GM19438 (cell line): Measurements from ENCODE around the gene MYADML2.
"Not testable (repeated sequence)": the region's sequence is repeated elsewhere in the genome, so short reads cannot be mapped to it uniquely, and the experiment has no call there.

Source experiments
- ATAC-seq: cut with Tn5 transposase; IDR thresholded peaks from one replicate; pipeline ENCODE4 v1.9.1; 2021; ENCODE audit warnings: low read depth; ENCODE audit not compliant: unreplicated experiment

MYADML2 gene

GRCh38 chr17:81959362-81960129 is 12.5 kb upstream of the MYADML2 start:
- ATAC-seq, result no peak

DNA sequence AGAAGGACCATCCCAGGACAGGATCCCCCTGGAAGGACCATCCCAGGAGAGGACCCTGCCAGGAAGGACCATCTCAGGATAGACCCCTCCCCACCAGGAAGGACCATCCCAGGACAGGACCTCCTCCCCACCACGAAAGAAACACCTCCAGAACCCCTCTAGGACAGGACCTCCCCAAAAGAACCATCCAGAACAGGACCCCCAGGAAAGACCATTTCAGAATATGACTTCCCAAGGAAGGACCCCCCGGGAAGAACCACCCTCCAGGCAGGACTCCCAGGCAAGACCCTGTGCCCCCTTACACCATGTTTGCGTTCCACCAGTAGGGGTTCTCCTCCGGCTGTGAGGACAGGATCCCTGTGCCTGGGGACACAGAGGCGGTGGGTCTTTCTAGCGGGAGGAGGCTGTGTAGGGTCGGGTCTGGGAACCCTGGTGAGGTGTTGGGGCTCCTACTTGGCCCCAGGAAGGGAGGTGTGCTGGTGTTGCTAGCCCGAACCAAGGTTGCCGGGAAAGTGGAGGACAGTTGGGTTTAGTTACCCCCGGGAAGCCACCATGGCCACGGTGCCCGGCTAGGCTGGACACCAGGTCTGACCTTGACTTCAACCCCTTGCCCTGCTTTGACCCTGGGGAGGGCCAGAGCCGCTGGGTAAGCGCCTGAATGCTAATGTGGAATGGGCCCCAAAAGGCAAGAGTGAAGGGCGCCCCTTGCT is 11.8 kb upstream of the MYADML2 start:
- ATAC-seq, result no peak

DNA sequence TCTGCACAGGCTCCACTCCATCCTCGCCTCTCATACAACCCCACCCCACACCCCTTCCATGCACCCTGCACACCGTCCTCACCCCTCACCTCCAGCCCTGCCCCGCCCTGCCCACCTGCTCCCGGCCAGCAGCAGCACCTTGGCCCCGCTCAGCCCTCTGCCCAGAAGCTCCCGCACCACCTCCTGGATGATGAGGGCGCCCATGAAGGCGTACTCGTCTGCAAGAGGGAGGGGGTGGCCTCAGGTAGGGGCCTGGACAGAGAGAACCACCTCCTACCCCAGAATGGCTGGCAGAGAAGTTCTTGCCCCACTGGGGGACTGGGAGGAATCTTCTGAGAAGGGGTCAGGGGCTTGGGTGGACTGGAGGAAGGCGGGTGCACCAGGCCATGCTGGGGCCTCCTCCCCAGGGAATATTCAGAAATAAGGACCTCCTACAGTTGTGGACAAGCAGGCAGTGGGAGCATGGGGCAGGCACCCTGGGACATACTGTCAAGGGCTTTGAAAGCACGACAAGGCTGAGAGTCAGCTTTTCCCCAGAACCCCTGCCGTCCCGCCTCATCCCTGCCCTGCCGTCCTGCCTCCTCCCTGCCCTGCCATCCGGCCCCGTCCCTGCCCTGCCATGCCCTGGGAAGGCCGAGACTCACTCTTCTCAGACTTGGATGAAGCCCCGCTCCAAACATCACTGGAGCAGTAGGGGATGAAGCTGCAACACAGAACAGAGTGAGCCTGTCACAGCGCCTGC is 10.8 kb upstream of the MYADML2 start:
- no peak for ATAC-seq

DNA sequence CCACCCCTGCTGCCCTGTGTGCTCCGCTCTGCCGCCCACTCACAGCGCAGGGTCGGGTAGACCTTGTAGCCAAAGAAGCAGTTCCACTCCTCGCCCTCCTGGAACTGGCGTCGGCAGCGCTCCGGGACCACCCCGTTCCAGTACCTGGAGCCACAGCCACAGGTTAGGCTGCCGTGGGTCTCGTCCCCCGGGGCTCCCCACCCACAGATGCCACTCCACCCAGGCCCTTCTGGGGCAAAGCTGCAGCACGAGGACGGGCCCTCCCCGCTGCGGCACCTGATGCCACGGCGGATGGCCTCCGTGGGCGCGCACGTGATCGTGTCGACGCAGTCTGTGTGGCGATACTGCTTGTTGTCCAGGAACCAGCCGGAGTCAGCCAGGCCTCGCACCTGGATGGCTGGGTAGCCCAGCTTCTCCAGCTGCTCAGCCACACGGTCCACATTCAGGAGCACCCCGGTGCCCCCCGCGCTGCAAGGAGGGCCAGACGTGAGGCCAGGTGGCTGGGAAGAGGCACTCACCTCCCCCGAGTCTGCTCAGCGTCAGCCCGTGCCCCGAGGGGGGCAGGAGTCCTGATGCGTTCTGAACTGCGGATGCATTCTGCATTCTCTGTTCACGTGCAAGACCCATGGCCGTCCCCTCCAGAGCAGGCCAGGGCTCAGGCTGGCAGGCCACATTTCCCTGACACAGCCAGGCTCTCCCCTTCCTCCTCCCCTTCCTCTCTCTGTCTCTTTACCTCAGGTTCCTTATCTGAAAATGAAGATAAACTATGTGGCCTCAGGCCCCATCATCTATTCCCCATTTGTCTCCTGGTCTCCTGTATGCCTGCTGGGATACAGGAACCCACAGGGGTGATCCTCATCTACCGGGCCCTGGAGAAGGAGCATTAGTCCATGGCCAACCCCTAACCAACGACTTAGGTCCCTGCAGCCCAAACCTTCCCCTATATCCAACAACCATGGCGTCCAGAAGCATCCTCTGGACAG is 9.9 kb upstream of the MYADML2 start:
- no peak for ATAC-seq

- no peak for ATAC-seq
These were observed 8.9 kb upstream of the MYADML2 start for GRCh38 chr17:81955756-81956544.

GRCh38 chr17:81955058-81955681 is 8.1 kb upstream of the MYADML2 start:
- ATAC-seq, result no peak

DNA sequence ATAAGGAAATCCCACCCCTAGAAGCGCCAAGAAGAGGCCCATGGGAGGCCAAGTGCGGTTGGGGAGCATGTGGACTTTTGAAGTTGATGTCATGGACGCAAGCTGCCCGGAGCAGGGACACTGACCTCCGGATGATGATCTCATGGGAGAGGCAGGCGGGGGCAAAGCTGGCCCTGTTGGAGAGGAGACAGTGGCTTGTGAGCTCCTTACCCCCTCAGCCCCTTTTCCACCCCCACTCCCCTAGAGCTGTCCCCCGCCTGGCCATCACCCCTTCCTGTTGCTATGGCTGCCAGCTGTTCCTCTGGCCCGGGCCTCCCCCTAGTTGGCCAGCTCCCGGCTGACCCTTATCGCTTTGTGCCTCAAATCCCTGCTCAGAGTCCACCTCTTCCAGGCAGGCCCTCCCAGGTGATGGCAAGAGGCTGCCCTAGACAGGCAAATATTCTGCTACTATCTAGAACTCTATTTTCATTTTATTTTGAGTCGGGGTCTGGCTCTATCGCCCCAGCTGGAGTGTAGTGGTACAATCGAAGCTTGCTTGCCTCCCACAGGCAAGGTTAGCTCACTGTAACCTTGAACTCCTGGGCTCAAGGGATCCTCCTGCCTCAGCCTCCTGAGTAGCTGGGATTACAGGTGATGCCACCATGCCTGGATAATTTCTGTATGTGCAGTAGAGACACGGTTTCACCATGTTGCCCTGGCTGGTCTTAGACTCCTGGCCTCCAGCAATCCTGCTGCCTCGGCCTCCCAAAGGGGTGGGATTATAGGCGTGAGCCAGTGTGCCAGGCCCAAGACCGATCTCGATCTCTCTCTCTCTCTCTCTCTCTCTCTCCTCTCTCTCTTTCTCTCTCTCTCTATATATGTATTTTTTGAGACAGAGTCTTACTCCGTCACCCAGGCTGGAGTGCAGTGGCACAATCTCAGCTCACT is 7.4 kb upstream of the MYADML2 start:
- no peak for ATAC-seq

GRCh38 chr17:81953443-81953842 is 6.4 kb upstream of the MYADML2 start:
- not testable (repeated sequence) for ATAC-seq

DNA sequence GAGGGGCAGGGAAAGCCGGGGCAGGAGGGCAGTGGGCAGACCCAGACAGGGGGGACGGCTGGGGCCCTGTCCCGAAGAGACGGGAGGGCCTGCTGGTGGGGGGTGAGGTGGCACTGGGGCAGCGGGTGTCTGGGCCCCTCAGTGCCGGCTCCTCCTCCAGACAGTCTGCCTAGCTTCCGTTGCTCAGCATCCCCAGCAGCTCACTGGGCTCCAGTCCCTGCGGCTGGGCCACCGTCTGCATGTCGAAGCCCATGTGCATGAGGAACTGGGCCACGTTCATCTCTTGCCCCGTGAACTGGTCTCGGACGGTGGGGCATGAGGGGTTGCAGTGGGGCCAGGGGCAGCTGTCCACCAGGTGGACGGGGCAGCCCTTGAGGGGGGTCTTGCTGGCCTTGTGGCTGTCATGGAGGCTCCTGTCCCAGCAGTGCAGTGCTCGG is 5.8 kb upstream of the MYADML2 start:
- ATAC-seq, result no peak

DNA sequence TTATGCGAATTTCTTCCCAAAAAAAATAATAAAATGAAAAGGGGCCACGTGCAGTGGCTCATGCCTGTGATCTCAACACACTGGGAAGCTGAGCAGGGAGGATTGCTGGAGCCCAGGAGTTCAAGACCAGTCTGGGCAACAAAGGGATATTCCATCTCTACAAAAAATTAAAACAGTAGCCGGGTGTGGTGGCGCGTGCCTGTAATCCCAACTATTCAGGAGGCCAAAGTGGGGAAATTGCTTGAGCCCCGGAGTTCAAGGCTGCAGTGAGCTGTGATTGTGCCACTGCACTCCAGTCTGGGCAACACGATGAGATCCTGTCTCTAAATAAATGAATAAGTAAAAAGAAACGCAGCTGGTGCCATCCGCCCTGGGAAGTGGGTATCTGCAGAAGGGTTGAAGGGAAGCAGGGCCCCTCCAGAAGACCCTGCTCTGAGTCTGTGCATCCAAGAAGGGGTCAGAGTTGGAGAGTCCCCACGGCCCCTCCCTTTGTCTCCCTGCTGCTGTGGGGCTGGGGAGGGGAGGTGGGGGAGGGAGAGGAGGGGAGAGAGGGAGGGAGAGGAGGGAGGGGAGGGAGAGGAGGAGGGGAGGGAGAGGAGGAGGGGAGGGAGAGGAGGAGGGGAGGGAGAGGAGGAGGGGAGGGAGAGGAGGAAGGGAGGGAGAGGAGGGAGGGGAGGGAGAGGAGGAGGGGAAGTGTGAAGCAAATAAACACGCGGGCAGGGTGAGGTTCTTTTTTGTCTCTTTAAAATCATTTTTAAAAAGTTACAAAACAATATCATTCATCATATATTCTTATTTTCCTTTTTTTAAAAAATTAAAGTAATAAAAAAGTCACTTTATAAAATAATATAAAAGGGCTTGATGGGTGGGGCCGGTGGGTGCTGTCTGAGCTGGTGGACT is 5.0 kb upstream of the MYADML2 start:
- no peak for ATAC-seq

GRCh38 chr17:81950501-81950900 is 3.5 kb upstream of the MYADML2 start:
- no peak for ATAC-seq

GRCh38 chr17:81948635-81949378 is 1.8 kb upstream of the MYADML2 start:
- ATAC-seq, result no peak

GRCh38 chr17:81944858-81945257 is 2.2 kb downstream of the MYADML2 start:
- no peak for ATAC-seq

DNA sequence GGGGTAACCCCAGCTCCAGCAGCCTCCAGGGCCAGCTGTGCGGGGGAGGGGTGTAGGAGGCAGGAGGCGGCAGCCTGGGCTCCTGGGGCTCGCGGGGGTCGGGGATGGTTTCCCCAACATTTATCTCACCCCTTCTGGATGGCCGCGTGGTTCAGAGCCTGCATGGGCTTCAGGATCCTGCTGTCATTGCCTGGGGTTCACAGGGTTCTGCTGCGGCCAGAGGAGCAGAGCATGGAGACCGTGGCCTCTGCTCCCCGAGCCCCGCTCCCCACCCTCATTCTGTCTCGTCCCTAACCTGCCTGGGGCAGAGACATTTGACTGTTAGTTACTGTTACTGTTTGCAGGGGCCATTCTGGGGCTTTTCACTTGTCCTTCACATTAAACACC is 4.9 kb downstream of the MYADML2 start:
- no peak for ATAC-seq

- no peak for ATAC-seq
These were observed 5.4 kb downstream of the MYADML2 start for GRCh38 chr17:81941484-81942166.
